NCI-H1105 treated with DMSO at 0.1 percent for 48 hours (cell line): ENCODE results near the gene TNS1.

Experiments
- DNase-seq: peaks from one replicate; lab custom pipeline; 2025; lab: John Stamatoyannopoulos, UW

Gene TNS1

GRCh38 chr2:217912098-217913024 is 90.4 kb downstream of the TNS1 start:
- no peak for DNase-seq

- DNase-seq: no peak
Observed at GRCh38 chr2:217911283-217912097, 91.3 kb downstream of the TNS1 start.

- DNase-seq: no peak
Observed at GRCh38 chr2:217910875-217911212, 92.0 kb downstream of the TNS1 start.

GRCh38 chr2:217909156-217909820 is 93.5 kb downstream of the TNS1 start:
- no peak for DNase-seq

- no peak for DNase-seq
Observed at GRCh38 chr2:217908544-217908943, 94.3 kb downstream of the TNS1 start.

GRCh38 chr2:217907266-217907665 is 95.5 kb downstream of the TNS1 start:
- no peak for DNase-seq

GRCh38 chr2:217906798-217907197 is 96.0 kb downstream of the TNS1 start:
- DNase-seq: no peak

GRCh38 chr2:217905896-217906295 is 96.9 kb downstream of the TNS1 start:
- no peak for DNase-seq

GRCh38 chr2:217905395-217905794 is 97.4 kb downstream of the TNS1 start:
- no peak for DNase-seq

GRCh38 chr2:217904614-217904965 is 98.2 kb downstream of the TNS1 start:
- no peak for DNase-seq

- no peak for DNase-seq
Observed at GRCh38 chr2:217903859-217904613, 98.8 kb downstream of the TNS1 start.

GRCh38 chr2:217903142-217903858 is 99.5 kb downstream of the TNS1 start:
- DNase-seq: no peak

GRCh38 chr2:217902379-217903141 is 100.2 kb downstream of the TNS1 start:
- DNase-seq: no peak

GRCh38 chr2:217901835-217902378 is 100.9 kb downstream of the TNS1 start:
- no peak for DNase-seq

GRCh38 chr2:217901400-217901799 is 101.4 kb downstream of the TNS1 start:
- DNase-seq: no peak

- DNase-seq: no peak
Observed at GRCh38 chr2:217900780-217901360, 101.9 kb downstream of the TNS1 start.

GRCh38 chr2:217900010-217900779 is 102.6 kb downstream of the TNS1 start:
- no peak for DNase-seq

- DNase-seq: no peak
Observed at GRCh38 chr2:217899231-217900009, 103.4 kb downstream of the TNS1 start.
